Endothelial cell of umbilical vein (primary cell): ENCODE measurements around the gene CAMTA1. TPM values are rescaled to one million over a fixed set of nuclear protein-coding genes. Genes with fewer than 3 reads are reported as not detected.

Experiments
- BruUV-seq: library from RNA; stranded (reverse); fragments of 400-500 nt; replicated peaks from 2 replicates; lab custom pipeline; 2021; lab: Mats Ljungman, UMichigan
- CTCF ChIA-PET: fragments of 300-600, 350-600 bp; sonication (Branson Sonifier 250); formaldehyde crosslinking; loops from one replicate; lab custom pipeline; 2021; ENCODE audit warnings: antibody characterized with exemption, inconsistent platforms; lab: Charles Lee
- POLR2A ChIA-PET: fragments of 300-600, 350-600 bp; sonication (Branson Sonifier 250); formaldehyde crosslinking; loops from one replicate; lab custom pipeline; 2021; ENCODE audit warnings: antibody characterized with exemption, inconsistent platforms; lab: Charles Lee
- DNase-seq: peaks from one replicate; pipeline ENCODE4 v3.0.0-alpha.2; 2011; ENCODE audit warnings: low read depth, low spot score
- FAIRE-seq: peaks from 2 replicates; lab custom pipeline; 2011; peaks lifted over from hg19 to GRCh38; lab: Jason Lieb, UNC
- H2AFZ ChIP-seq: 2 replicates; pipeline ENCODE4 v1.6.0; 2012; ENCODE audit warnings: low read depth, low read length, control low read depth, inconsistent platforms
- H3K27ac ChIP-seq: 2 replicates; pipeline ENCODE4 v1.5.1; 2011; ENCODE audit warnings: low read depth, mild to moderate bottlenecking, control low read depth, low read length, moderate library complexity; ENCODE audit not compliant: insufficient read depth
- H3K27me3 ChIP-seq, 2 experiments: 2 replicates each; pipeline versions ENCODE4 v1.6.0 to v1.6.1; 2011; ENCODE audit warnings: low read length in 2 of 2, mixed read lengths in 1 of 2; ENCODE audit not compliant: control insufficient read depth in 2 of 2, insufficient read depth in 2 of 2
- H3K36me3 ChIP-seq, 2 experiments: 2 replicates in 1 of 2; 3 replicates in 1 of 2; pipeline ENCODE4 v1.5.1; 2011; ENCODE audit warnings: low read length in 2 of 2, mild to moderate bottlenecking in 1 of 2, moderate library complexity in 1 of 2; ENCODE audit not compliant: control insufficient read depth in 2 of 2, insufficient read depth in 2 of 2; ENCODE audit errors: extremely low read depth in 1 of 2
- H3K4me1 ChIP-seq: 3 replicates; pipeline ENCODE4 v1.5.1; 2011; ENCODE audit warnings: mild to moderate bottlenecking, low read length; ENCODE audit not compliant: control insufficient read depth, insufficient read depth; ENCODE audit errors: extremely low read depth
- H3K4me2 ChIP-seq: 2 replicates; pipeline ENCODE4 v1.6.1; 2011; ENCODE audit warnings: low read length, control low read depth, mixed read lengths; ENCODE audit not compliant: insufficient read depth
- H3K4me3 ChIP-seq, 3 experiments: fragments of 200-600 bp in 1 of 3; sonication (generic), shearing (Covaris generic) in 1 of 3; replicated peaks in 1 of 3; 2 replicates each; pipeline ENCODE4 v1.5.1; 2011 to 2016; ENCODE audit warnings: control low read depth in 3 of 3, low read length in 3 of 3, mild to moderate bottlenecking in 2 of 3, inconsistent platforms in 1 of 3, low read depth in 1 of 3, moderate library complexity in 1 of 3; ENCODE audit not compliant: insufficient read depth in 1 of 3
- H3K79me2 ChIP-seq: 2 replicates; pipeline ENCODE4 v1.6.0; 2012; ENCODE audit warnings: low read length, inconsistent platforms; ENCODE audit not compliant: control insufficient read depth, insufficient read depth
- H3K9ac ChIP-seq: replicated peaks from 2 replicates; pipeline ENCODE3; 2011; ENCODE audit warnings: low read length, control low read depth; ENCODE audit not compliant: insufficient read depth; ENCODE audit errors: extremely low read depth
- H3K9me1 ChIP-seq: replicated peaks from 3 replicates; pipeline ENCODE4 v1.6.0; 2011; ENCODE audit warnings: mild to moderate bottlenecking, low read length; ENCODE audit not compliant: control insufficient read depth, insufficient read depth; ENCODE audit errors: extremely low read depth
- H3K9me3 ChIP-seq: replicated peaks from 2 replicates; pipeline ENCODE4 v1.5.1; 2012; ENCODE audit warnings: low read length, inconsistent platforms; ENCODE audit not compliant: control insufficient read depth, insufficient read depth
- H4K20me1 ChIP-seq: replicated peaks from 2 replicates; pipeline ENCODE3; 2011; ENCODE audit warnings: mild to moderate bottlenecking, low read length; ENCODE audit not compliant: control insufficient read depth, insufficient read depth; ENCODE audit errors: extremely low read depth
- CTCF ChIP-seq, 2 donors: IDR thresholded peaks; 1 replicate in 1 of 2; 2 replicates in 1 of 2; pipeline ENCODE4 v1.5.1; 2011; ENCODE audit warnings: low read length in 2 of 2, mild to moderate bottlenecking in 2 of 2, moderate library complexity in 2 of 2, control low read depth in 1 of 2, inconsistent platforms in 1 of 2, low read depth in 1 of 2; ENCODE audit not compliant: insufficient read depth in 1 of 2; ENCODE audit errors: extremely low read depth in 1 of 2
- EZH2 ChIP-seq: IDR thresholded peaks from 2 replicates; pipeline ENCODE4 v1.6.1; 2012; ENCODE audit warnings: borderline replicate concordance, low read depth, mild to moderate bottlenecking, moderate library complexity, low read length, inconsistent platforms; ENCODE audit not compliant: severe bottlenecking
- FOS ChIP-seq: IDR thresholded peaks from 2 replicates; pipeline ENCODE4 v1.6.1; 2011; ENCODE audit warnings: mild to moderate bottlenecking, low read length, moderate library complexity, borderline replicate concordance; ENCODE audit not compliant: insufficient read depth
- GATA2 ChIP-seq: IDR thresholded peaks from 2 replicates; pipeline ENCODE4 v1.7.0; 2011; ENCODE audit warnings: low read depth, mild to moderate bottlenecking, moderate library complexity, mixed read lengths, low read length; ENCODE audit not compliant: insufficient read length, insufficient read depth
- JUN ChIP-seq: IDR thresholded peaks from 2 replicates; pipeline ENCODE4 v1.6.1; 2011; ENCODE audit warnings: borderline replicate concordance, low read depth; ENCODE audit not compliant: insufficient read length, insufficient read depth
- MAX ChIP-seq: IDR thresholded peaks from 2 replicates; pipeline ENCODE4 v1.6.1; 2011; ENCODE audit not compliant: insufficient read depth, insufficient read length
- MYC ChIP-seq: IDR thresholded peaks from one replicate; pipeline ENCODE4 v1.6.1; 2011; ENCODE audit warnings: mild to moderate bottlenecking, low read depth, low read length
- POLR2A ChIP-seq: IDR thresholded peaks from 2 replicates; pipeline ENCODE4 v1.6.1; 2012; ENCODE audit warnings: low read depth, mild to moderate bottlenecking, control low read depth, low read length
- POLR2AphosphoS5 ChIP-seq: IDR thresholded peaks from 2 replicates; pipeline ENCODE4 v1.6.1; 2012; ENCODE audit warnings: low read depth, mild to moderate bottlenecking, control low read depth, low read length, moderate library complexity; ENCODE audit not compliant: insufficient read depth
- dilution Hi-C: fragments of 300-500 bp; cut with MboI; formaldehyde crosslinking; loops from one replicate; pipeline ENCODE4 v1.15.0; 2019; ENCODE audit warnings: low sequenced_read_pairs; ENCODE audit not compliant: extremely low pct_ligation_motif_present
- intact Hi-C: fragments of 100-400 bp; cut with micrococcal nuclease; formaldehyde crosslinking; loops from one replicate; pipeline ENCODE4 v1.10.0; 2022
- polyA plus RNA-seq, 4 experiments: library from polyadenylated mRNA; depleted of rRNA in 3 of 4; stranded (reverse) in 3 of 4; unstranded in 1 of 4; fragments of >200 nt; gene quantifications; 2 replicates each; pipeline versions ENCODE4 v1.2.1 to v1.2.3, GENCODE V29; 2011 to 2012; ENCODE audit warnings: missing spikeins in 1 of 4
- total RNA-seq: library from RNA; stranded (reverse); gene quantifications from 2 replicates; pipeline ENCODE4 v1.2.3, GENCODE V29; 2021

CAMTA1 gene
- total and polyA plus RNA-seq, 2 donors (not counting 3 experiments of a cell fraction or from before 2014, with no cell fraction given) = 50.8 to 92.7 TPM

GRCh38 chr1:7585216-7585907 lies 800.1 kb downstream of the CAMTA1 start:
- TF ChIP-seq FOS = no peak
- no peak for TF ChIP-seq JUN
- no peak for TF ChIP-seq POLR2AphosphoS5
- TF ChIP-seq CTCF (IDR thresholded peaks at IDR 0.05; ENCODE audit: extremely low read depth in 1 of 2, insufficient read depth in 1 of 2, low read depth in 1 of 2, low read length in 2 of 2) = no peak
- TF ChIP-seq MAX = no peak
- TF ChIP-seq EZH2 = no peak
- no peak for TF ChIP-seq POLR2A
- no peak for TF ChIP-seq MYC
- no peak for TF ChIP-seq GATA2
- H3K36me3 ChIP-seq = no peaks in the 10 kb centered on the region
- no peak overlapping the region for H3K27ac ChIP-seq
- no peak overlapping the region for H3K4me3 ChIP-seq
- H3K4me1 ChIP-seq = no peaks in the 10 kb centered on the region
- DNase-seq (no peak), FAIRE-seq (no peak)
- no peak overlapping the region for H3K4me2 ChIP-seq
- ChIA-PET POLR2A (no interaction called here), CTCF (no interaction called here)
- dilution Hi-C loops = no loop called here
- H2AFZ ChIP-seq = no peak overlapping the region
- intact Hi-C loops = no loop called here
- H3K79me2 ChIP-seq = no peaks in the 10 kb centered on the region
- no peaks in the 10 kb centered on the region for H3K9me1 ChIP-seq
- no peak overlapping the region for H3K9ac ChIP-seq
- BruUV-seq = no TSS peak
- no peaks in the 10 kb centered on the region for H3K27me3 ChIP-seq
- H3K9me3 ChIP-seq = no peaks in the 10 kb centered on the region
- H4K20me1 ChIP-seq = no peaks in the 10 kb centered on the region
